NCI-H2081 treated with DMSO at 0.1 percent for 48 hours (cell line): ENCODE data around the gene STK32C.
"Not testable (repeated sequence)": the region's sequence is repeated elsewhere in the genome, so short reads cannot be mapped to it uniquely, and the experiment has no call there.

Experiments
- DNase-seq: peaks from one replicate; lab custom pipeline; 2025; lab: John Stamatoyannopoulos, UW

Gene STK32C

GRCh38 chr10:132281915-132282666 is 25.7 kb downstream of the STK32C start:
- DNase-seq = no peak

- no peak for DNase-seq
Measured at GRCh38 chr10:132280646-132281074, 27.1 kb downstream of the STK32C start.

DNA sequence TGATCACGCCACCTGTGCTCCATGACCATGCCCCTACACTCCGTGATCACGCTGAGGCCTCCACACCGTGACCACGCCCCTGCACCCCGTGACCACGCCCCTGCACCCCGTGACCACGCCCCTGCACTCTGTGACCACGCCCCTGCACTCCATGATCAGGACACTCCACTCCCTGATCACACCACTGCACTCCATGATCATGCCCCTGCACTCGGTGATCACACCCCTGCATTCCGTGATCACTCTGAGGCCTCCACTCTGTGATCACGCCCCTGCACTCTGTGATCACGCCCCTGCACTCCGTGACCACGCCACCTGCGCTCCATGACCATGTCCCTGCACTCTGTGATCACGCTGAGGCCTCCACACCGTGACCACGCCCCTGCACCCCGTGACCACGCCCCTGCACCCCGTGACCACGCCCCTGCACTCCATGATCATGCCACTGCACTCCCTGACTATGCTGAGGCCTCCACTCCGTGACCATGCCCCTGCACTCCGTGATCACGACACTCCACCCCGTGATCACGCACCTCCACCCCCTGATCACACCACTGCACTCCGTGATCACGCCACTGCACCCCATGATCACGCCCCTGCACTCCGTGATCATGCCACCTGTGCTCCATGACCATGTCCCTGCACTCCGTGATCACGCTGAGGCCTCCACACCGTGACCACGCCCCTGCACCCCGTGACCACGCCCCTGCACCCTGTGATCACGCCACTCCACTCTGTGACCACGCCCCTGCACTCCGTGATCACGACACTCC is 27.7 kb downstream of the STK32C start:
- DNase-seq = no peak

GRCh38 chr10:132277311-132277741 is 30.4 kb downstream of the STK32C start:
- DNase-seq = no peak

DNA sequence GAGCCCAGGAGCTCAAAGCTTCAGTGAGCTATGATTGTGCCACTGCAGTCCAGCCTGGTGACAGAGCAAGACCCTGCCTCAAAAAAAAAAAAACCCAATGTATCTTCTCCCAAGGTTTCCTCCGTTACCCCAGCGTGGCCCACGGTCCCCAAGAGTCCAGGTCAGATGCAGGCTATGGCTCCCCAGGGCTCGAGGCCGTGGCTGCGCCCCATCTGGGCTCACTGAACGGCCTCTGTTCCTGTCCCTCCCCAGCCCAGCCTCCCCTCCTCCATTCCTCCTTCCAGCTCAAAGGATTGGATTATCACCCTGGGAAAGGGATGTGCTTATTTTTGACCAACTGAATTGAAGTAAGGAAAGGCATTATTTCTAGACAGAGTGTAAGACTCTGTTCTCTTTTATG is 31.0 kb downstream of the STK32C start:
- no peak for DNase-seq

GRCh38 chr10:132276179-132276675 is 31.5 kb downstream of the STK32C start:
- no peak for DNase-seq

GRCh38 chr10:132275426-132276178 is 32.1 kb downstream of the STK32C start:
- DNase-seq = no peak

DNA sequence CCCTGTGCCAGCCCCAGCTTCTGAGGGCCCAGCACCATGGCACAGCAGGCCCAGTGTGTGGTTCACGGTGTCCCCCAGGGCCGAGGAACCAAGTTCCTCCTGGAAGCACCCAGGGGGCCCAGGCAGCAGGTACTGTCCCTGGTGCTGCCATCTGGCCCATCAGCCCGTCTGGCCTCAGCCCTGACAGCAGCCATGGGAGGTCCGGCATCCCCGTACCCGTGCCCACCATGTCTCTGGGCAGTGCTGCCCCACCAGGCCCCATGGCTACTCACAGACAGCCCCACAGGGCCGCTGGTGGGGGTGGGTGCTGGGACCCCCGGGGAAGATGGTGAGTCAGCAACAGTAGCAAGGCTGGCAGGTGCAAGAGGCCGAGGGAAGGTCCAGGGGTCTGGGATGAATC is 32.8 kb downstream of the STK32C start:
- no peak for DNase-seq

- DNase-seq = no peak
Measured at GRCh38 chr10:132274581-132274980, 33.2 kb downstream of the STK32C start.

GRCh38 chr10:132273966-132274365 is 33.8 kb downstream of the STK32C start:
- no peak for DNase-seq

GRCh38 chr10:132273304-132273944 is 34.3 kb downstream of the STK32C start:
- no peak for DNase-seq

- no peak for DNase-seq
Measured at GRCh38 chr10:132272231-132272971, 35.3 kb downstream of the STK32C start.

DNA sequence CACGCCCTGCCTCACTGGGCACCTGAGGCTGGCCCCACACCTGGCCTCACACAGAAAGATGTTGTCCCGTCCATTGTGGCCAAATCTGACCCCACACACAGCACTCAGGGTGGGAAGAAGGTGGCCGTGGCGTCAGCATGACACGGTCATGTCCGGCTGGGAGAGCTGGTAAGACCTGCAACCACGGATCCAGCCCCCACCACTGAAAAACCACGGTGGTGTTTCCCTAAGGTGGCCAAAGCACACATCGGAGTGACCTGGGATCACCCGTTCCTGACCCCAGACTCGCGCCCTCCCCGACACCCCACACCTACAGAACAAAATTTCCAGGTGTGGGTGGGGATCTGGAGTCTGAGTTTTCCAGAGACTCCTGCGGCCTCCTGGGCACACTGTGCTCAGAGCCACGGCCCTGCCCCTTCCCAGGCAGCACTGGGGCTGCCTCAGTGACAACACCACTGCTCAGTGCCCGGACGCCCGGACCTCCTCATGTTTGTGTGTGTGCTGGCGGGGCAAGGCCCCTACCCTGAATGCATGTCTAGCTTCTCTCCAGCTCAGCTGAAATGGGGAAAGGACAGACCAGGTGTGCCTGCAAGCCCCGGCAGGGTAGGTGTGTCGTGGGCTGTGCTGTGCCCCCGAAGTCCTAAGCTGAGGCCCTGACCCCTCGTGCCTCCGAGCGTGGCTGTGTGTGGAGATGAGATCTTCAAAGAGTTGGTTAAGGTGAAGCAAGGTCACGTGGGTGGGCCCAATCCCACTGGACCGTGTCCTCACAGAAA is 36.1 kb downstream of the STK32C start:
- no peak for DNase-seq

- DNase-seq = no peak
Measured at GRCh38 chr10:132270721-132271457, 36.9 kb downstream of the STK32C start.

- no peak for DNase-seq
Measured at GRCh38 chr10:132270256-132270655, 37.5 kb downstream of the STK32C start.

DNA sequence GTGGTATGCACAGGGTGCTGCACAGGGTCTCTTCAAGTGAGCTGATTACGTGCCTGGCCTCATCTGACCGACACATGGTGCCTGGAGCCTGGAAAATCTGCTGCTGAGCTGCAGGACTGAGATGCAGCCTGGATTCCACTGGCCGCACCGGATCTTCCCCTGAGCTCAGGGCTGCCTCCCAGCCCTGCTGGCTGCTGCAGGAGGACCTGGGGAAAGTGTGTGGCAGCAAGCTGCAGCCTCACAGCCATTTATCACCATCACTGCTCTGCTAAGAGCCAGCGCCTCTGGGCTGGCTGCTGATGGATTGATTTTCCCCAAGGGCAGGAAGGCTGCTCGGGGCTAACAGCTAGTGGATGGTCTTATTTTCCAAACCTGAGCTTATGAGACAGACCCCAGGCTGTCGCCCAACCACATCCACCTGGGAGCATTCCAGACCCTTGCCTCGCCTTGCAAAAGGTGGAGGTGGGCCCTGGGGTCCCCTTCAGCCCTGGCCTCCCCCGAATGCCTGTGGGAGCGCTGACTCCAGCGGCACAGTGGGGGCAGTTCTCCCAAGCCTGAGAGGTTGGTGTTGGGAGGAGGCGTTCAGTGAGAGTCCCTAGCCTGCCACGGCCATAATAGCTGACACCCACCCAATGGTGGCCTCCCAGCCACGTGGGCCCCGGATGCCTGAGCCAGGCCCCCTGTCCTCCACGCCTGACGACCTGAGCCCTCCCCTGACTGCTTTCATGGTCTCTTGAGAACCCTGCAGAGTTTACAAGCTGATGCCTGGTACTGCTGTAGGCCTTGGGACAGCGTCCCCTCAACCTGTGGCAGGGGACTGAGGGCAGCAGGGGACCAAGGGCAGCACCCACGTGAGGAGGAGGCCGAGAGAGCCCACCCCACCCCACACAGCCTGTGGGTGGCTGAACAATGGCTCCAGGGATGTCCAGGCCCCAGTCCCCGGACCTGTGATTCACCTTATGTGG is 38.2 kb downstream of the STK32C start:
- DNase-seq = no peak

DNA sequence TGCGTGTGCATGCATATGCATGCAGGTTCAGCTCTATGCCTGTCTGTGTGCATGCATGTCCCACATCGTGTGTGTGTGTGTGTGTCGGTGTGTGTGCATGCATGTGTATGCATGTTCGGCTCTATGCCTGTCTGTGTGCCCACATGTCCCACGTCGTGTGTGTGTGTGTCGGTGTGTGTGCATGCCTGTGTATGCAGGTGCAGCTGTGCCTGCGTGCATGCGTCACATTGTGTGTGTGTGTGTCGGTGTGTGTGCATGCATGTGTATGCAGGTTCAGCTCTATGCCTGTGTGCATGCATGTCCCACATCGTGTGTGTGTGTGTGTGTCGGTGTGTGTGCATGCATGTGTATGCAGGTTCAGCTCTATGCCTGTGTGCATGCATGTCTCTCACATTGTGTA is 39.8 kb downstream of the STK32C start:
- not testable (repeated sequence) for DNase-seq

- no peak for DNase-seq
Measured at GRCh38 chr10:132266594-132267161, 41.1 kb downstream of the STK32C start.
